Endodermal cell (in vitro differentiated cells): ENCODE data around the gene TFF2. TPM values are rescaled to one million over a fixed set of nuclear protein-coding genes. Genes with fewer than 3 reads are reported as not detected.

ENCODE experiments used
- DNase-seq: peaks from one replicate; pipeline ENCODE4 v3.0.0-alpha.2; 2017
- H3K27ac ChIP-seq: 2 replicates; pipeline ENCODE4 v1.5.1; 2013; ENCODE audit warnings: mild to moderate bottlenecking, low read depth, low read length, moderate library complexity
- H3K27me3 ChIP-seq: 2 replicates; pipeline ENCODE4 v1.6.1; 2013; ENCODE audit warnings: mild to moderate bottlenecking, low read length, moderate library complexity; ENCODE audit not compliant: insufficient read depth, control insufficient read depth, poor library complexity, severe bottlenecking
- H3K36me3 ChIP-seq: 2 replicates; pipeline ENCODE4 v1.7.0; 2013; ENCODE audit warnings: mild to moderate bottlenecking, low read length, moderate library complexity; ENCODE audit not compliant: control insufficient read depth, insufficient read depth
- H3K4me1 ChIP-seq: one replicate; pipeline ENCODE4 v1.7.0; 2013; ENCODE audit warnings: low read length; ENCODE audit not compliant: control insufficient read depth, insufficient read depth
- H3K4me3 ChIP-seq: 2 replicates; pipeline ENCODE4 v1.5.1; 2013; ENCODE audit warnings: mild to moderate bottlenecking, low read length, moderate library complexity
- H3K9ac ChIP-seq: 2 replicates; pipeline ENCODE4 v1.6.1; 2013; ENCODE audit warnings: mild to moderate bottlenecking, low read length, moderate library complexity; ENCODE audit not compliant: poor library complexity, severe bottlenecking; ENCODE audit errors: extremely low read depth
- H3K9me3 ChIP-seq: 2 replicates; pipeline ENCODE4 v1.6.1; 2013; ENCODE audit warnings: mild to moderate bottlenecking, low read length, moderate library complexity; ENCODE audit not compliant: control insufficient read depth
- H3K27ac Mint-ChIP-seq: 2 replicates; pipeline ENCODE4 v1.8.0; 2020; ENCODE audit warnings: mixed read lengths
- H3K27me3 Mint-ChIP-seq: 2 replicates; pipeline ENCODE4 v1.8.0; 2021; ENCODE audit warnings: mild to moderate bottlenecking, mixed read lengths; ENCODE audit not compliant: insufficient read depth
- H3K36me3 Mint-ChIP-seq: 2 replicates; pipeline ENCODE4 v1.8.0; 2020; ENCODE audit warnings: low read depth, mixed read lengths
- H3K4me1 Mint-ChIP-seq: 2 replicates; pipeline ENCODE4 v1.8.0; 2020; ENCODE audit warnings: mixed read lengths
- H3K4me3 Mint-ChIP-seq: 2 replicates; pipeline ENCODE4 v1.8.0; 2020; ENCODE audit warnings: mild to moderate bottlenecking, moderate library complexity, mixed read lengths
- H3K9me3 Mint-ChIP-seq: 2 replicates; pipeline ENCODE4 v1.8.0; 2020; ENCODE audit warnings: mild to moderate bottlenecking, mixed read lengths
- CTCF ChIP-seq: fragments of 200-600 bp; sonication (generic); conservative IDR thresholded peaks from 2 replicates; pipeline ENCODE4 v1.5.0; 2021; ENCODE audit warnings: antibody characterized with exemption, mild to moderate bottlenecking
- WGBS, 2 experiments: methylation state at CpG; one replicate each; pipeline versions ENCODE4 v1.1.5 to v1.1.7; 2013; ENCODE audit warnings: missing lambda C conversion rate in 2 of 2, mixed read lengths in 1 of 2; ENCODE audit not compliant: insufficient coverage in 1 of 2, insufficient read length in 1 of 2; 5-methylcytosine and 5-hydroxymethylcytosine counted together
- total RNA-seq, 2 donors: library from RNA; stranded (reverse); fragmentation: NEBNext Ultra II Directional in 1 of 2; extraction: Animal tissue kit (Norgen Biotek cat#: 25700) in 1 of 2; gene quantifications; 2 replicates in 1 of 2; 3 replicates in 1 of 2; pipeline ENCODE4 v1.2.1, GENCODE V29; 2021

TFF2 gene
- total RNA-seq, 2 donors from 2014 or later = not detected

DNA sequence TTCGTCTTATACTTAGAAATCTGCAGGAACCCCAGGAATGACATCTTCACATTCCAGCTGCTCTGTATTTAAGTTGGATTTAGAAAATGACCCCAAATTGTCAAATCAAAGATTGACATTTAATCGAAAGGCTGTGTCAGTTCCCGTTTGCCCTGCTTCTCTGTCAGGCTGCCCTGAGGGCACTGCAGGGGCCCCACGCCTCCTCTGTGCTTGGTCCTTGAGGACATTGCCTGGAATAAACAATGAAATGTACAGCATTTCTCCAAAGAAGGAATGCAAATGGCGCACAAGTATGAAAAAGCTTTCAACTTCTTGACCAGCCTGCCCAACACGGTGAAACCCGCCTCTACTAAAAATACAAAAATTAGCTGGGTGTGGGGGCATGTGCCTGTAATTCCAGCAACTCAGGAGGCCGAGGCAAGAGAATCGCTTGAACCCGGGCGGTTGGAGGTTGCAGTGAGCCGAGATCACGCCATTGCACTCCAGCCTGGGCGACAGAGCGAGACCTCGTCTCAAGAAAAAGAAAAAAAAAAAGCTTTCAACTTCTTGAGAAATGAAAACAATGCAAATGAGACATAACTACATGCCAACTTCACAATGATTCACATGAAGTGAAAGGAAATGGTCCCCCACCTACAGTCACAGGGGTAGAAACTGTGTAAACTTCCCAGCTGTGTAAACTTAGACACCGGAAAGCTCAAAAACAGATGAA is 42.1 kb upstream of the TFF2 start:
- no peaks in the 10 kb centered on the region for H3K36me3 Mint-ChIP-seq
- no peak overlapping the region for H3K27ac Mint-ChIP-seq
- no peaks in the 10 kb centered on the region for H3K27me3 ChIP-seq
- H3K4me1 Mint-ChIP-seq = peaks cover 9% of the 10 kb centered on the region
- H3K4me3 Mint-ChIP-seq = no peak overlapping the region
- H3K36me3 ChIP-seq = no peaks in the 10 kb centered on the region
- WGBS, 2 experiments = 89 to 96% methylated on average over 7 to 17 of the region's 17 CpGs
- no peak for DNase-seq
- TF ChIP-seq CTCF = no peak
- H3K4me3 ChIP-seq = no peak overlapping the region
- H3K9me3 Mint-ChIP-seq = no peaks in the 10 kb centered on the region
- H3K4me1 ChIP-seq = no peaks in the 10 kb centered on the region
- H3K9ac ChIP-seq = no peak overlapping the region
- H3K27ac ChIP-seq = no peak overlapping the region
- no peaks in the 10 kb centered on the region for H3K9me3 ChIP-seq
- H3K27me3 Mint-ChIP-seq = no peaks in the 10 kb centered on the region

GRCh38 chr21:42391297-42391696 is 40.5 kb upstream of the TFF2 start:
- H3K27me3 ChIP-seq = no peaks in the 10 kb centered on the region
- Mint-ChIP-seq H3K36me3 (no peaks in the 10 kb centered on the region), H3K4me3 (no peak overlapping the region), H3K4me1 (peaks cover 9% of the 10 kb centered on the region), H3K27ac (no peak overlapping the region), H3K9me3 (no peaks in the 10 kb centered on the region), H3K27me3 (no peaks in the 10 kb centered on the region)
- H3K36me3 ChIP-seq = no peaks in the 10 kb centered on the region
- no peaks in the 10 kb centered on the region for H3K4me1 ChIP-seq
- no peak overlapping the region for H3K9ac ChIP-seq
- TF ChIP-seq CTCF = no peak
- H3K4me3 ChIP-seq = no peak overlapping the region
- WGBS, 2 experiments = 86 to 95% methylated on average over 5 of the region's 5 CpGs
- H3K27ac ChIP-seq = no peak overlapping the region
- DNase-seq = no peak
- H3K9me3 ChIP-seq = no peaks in the 10 kb centered on the region

- Histone ChIP-seq H3K4me1 (no peaks in the 10 kb centered on the region), H3K27me3 (no peaks in the 10 kb centered on the region), H3K27ac (no peak overlapping the region), H3K9me3 (no peaks in the 10 kb centered on the region), H3K9ac (no peak overlapping the region), H3K36me3 (no peaks in the 10 kb centered on the region), H3K4me3 (no peak overlapping the region)
- Mint-ChIP-seq H3K36me3 (no peaks in the 10 kb centered on the region), H3K4me1 (peaks cover 9% of the 10 kb centered on the region), H3K27me3 (peaks cover under 1% of the 10 kb centered on the region), H3K4me3 (no peak overlapping the region), H3K27ac (no peak overlapping the region), H3K9me3 (no peaks in the 10 kb centered on the region)
- no peak for TF ChIP-seq CTCF
- DNase-seq = no peak
- 96 to 100% methylated on average over 1 to 2 of the region's 2 CpGs for WGBS, 2 experiments
Observed at GRCh38 chr21:42390696-42391095, 39.9 kb upstream of the TFF2 start.
